ENCODE data around the gene S100A8. TPM values are rescaled to one million over a fixed set of nuclear protein-coding genes. Genes with fewer than 3 reads are reported as not detected.

S100A8 gene
- total RNA-seq, 1 experiment from 2014 or later = not detected

- H3K27ac ChIP-seq (ENCODE audit: low read length) = no peak overlapping the region
- H3K9me3 ChIP-seq (ENCODE audit: control insufficient read depth, insufficient read depth, low read depth, low read length) = no peaks in the 10 kb centered on the region
- ATAC-seq (no peak), DNase-seq (ENCODE audit: low read depth, low spot score) (no peak)
- intact Hi-C loops (cut with micrococcal nuclease; ENCODE audit: unreplicated experiment) = no loop called here
- BruUV-seq (replicated peaks) = no TSS peak
- H3K4me1 ChIP-seq (ENCODE audit: control insufficient read depth, insufficient read depth, low read length) = no peaks in the 10 kb centered on the region
- ChIA-PET POLR2A (no interaction called here), CTCF (no interaction called here)
- in situ Hi-C loops (cut with HindIII; ENCODE audit: low pct_unique_long_range_greater_than_20kb, low sequenced_read_pairs) = no loop called here
- H3K4me3 ChIP-seq (ENCODE audit: low read depth in 2 of 2, low read length in 2 of 2) = no peak overlapping the region
- H3K27me3 ChIP-seq (ENCODE audit: control insufficient read depth, insufficient read depth, low read length) = peaks cover 4% of the 10 kb centered on the region; the same call in 1 of the 2 replicates
- no peak for TF ChIP-seq REST (IDR thresholded peaks at IDR 0.05; ENCODE audit: insufficient read depth in 1 of 2, low read depth in 2 of 2, low read length in 1 of 2)
- TF ChIP-seq TCF7L2 (IDR thresholded peaks at IDR 0.05; ENCODE audit: low read depth, low read length) = no peak
- no peak for TF ChIP-seq POLR2AphosphoS5 (IDR thresholded peaks at IDR 0.05; ENCODE audit: low read depth, low read length)
- TF ChIP-seq SIN3A (IDR thresholded peaks at IDR 0.05; ENCODE audit: borderline replicate concordance, insufficient read depth, low read depth, low read length) = no peak
- TF ChIP-seq CTCF (IDR thresholded peaks at IDR 0.05) = no peak
- H3K36me3 ChIP-seq (ENCODE audit: control insufficient read depth, insufficient read depth, low read length) = no peaks in the 10 kb centered on the region
Observed at GRCh38 chr1:153434746-153435455, 44.0 kb upstream of the S100A8 start.

GRCh38 chr1:153432874-153433681 is 42.2 kb upstream of the S100A8 start:
- peaks cover 4% of the 10 kb centered on the region; the same call in 1 of the 2 replicates for H3K27me3 ChIP-seq (ENCODE audit: control insufficient read depth, insufficient read depth, low read length)
- no peaks in the 10 kb centered on the region for H3K9me3 ChIP-seq (ENCODE audit: control insufficient read depth, insufficient read depth, low read depth, low read length)
- POLR2A ChIA-PET = no interaction called here
- H3K4me1 ChIP-seq (ENCODE audit: control insufficient read depth, insufficient read depth, low read length) = no peaks in the 10 kb centered on the region
- no peak for ATAC-seq
- H3K27ac ChIP-seq (ENCODE audit: low read length) = no peak overlapping the region
- DNase-seq (ENCODE audit: low read depth, low spot score) = no peak
- in situ Hi-C loops (cut with HindIII; ENCODE audit: low pct_unique_long_range_greater_than_20kb, low sequenced_read_pairs) (no loop called here), intact Hi-C loops (cut with micrococcal nuclease; ENCODE audit: unreplicated experiment) (no loop called here)
- CTCF ChIA-PET = no interaction called here
- TF ChIP-seq SIN3A (IDR thresholded peaks at IDR 0.05; ENCODE audit: borderline replicate concordance, insufficient read depth, low read depth, low read length) = no peak
- TF ChIP-seq CTCF (IDR thresholded peaks at IDR 0.05) = no peak
- TF ChIP-seq REST (IDR thresholded peaks at IDR 0.05; ENCODE audit: insufficient read depth in 1 of 2, low read depth in 2 of 2, low read length in 1 of 2) = no peak
- no peak for TF ChIP-seq POLR2AphosphoS5 (IDR thresholded peaks at IDR 0.05; ENCODE audit: low read depth, low read length)
- no peak for TF ChIP-seq TCF7L2 (IDR thresholded peaks at IDR 0.05; ENCODE audit: low read depth, low read length)
- BruUV-seq (replicated peaks) = no TSS peak
- H3K4me3 ChIP-seq (ENCODE audit: low read depth in 2 of 2, low read length in 2 of 2) = no peak overlapping the region
- no peaks in the 10 kb centered on the region for H3K36me3 ChIP-seq (ENCODE audit: control insufficient read depth, insufficient read depth, low read length)
